ENCODE measurements around the gene KIF18B.
A peak's percentile ranks its signal among the peaks of the same experiment; 100 is the strongest.

Gene KIF18B

DNA sequence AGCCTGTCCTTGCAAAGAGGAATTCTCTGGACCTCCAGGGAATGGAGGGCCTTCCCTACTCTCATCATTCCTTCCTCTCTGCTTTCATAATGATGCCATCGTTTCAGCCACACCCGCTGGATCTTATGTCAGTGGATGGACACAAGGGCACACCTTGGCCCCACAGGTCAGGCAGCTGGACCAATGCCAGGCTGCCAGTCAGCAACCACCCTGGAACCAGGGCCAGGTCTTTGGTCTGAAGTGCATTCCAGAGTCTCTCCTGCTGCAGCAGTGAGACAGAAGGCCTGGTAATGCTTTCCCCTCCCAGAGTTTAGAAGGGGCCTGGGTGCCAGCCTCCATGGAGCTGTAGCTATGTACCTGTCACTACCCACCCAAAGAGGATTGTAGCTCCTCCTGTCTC is 13.1 kb upstream of the KIF18B start:
- peak overlapping the region; percentile 30 for H3K27ac ChIP-seq (ENCODE audit: poor library complexity, severe bottlenecking)
- DNase-seq (ENCODE audit: low spot score) (peak; percentile 71), ATAC-seq (ENCODE audit: low read depth) (peak; percentile 73)
- no peaks in the 10 kb centered on the region for H3K9me3 ChIP-seq (ENCODE audit: severe bottlenecking)
- H3K36me3 ChIP-seq (ENCODE audit: low read depth): no peaks in the 10 kb centered on the region
- H3K27me3 ChIP-seq (ENCODE audit: insufficient read depth, poor library complexity, severe bottlenecking): no peaks in the 10 kb centered on the region
- H3K4me1 ChIP-seq (ENCODE audit: insufficient read depth, poor library complexity, severe bottlenecking): peaks cover 8% of the 10 kb centered on the region
- TF ChIP-seq, protein P1, sequence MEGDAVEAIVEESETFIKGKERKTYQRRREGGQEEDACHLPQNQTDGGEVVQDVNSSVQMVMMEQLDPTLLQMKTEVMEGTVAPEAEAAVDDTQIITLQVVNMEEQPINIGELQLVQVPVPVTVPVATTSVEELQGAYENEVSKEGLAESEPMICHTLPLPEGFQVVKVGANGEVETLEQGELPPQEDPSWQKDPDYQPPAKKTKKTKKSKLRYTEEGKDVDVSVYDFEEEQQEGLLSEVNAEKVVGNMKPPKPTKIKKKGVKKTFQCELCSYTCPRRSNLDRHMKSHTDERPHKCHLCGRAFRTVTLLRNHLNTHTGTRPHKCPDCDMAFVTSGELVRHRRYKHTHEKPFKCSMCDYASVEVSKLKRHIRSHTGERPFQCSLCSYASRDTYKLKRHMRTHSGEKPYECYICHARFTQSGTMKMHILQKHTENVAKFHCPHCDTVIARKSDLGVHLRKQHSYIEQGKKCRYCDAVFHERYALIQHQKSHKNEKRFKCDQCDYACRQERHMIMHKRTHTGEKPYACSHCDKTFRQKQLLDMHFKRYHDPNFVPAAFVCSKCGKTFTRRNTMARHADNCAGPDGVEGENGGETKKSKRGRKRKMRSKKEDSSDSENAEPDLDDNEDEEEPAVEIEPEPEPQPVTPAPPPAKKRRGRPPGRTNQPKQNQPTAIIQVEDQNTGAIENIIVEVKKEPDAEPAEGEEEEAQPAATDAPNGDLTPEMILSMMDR (IDR thresholded peaks at IDR 0.05; ENCODE audit: poor library complexity, severe bottlenecking): no peak
- no peak overlapping the region for H3K4me3 ChIP-seq (ENCODE audit: severe bottlenecking)

DNA sequence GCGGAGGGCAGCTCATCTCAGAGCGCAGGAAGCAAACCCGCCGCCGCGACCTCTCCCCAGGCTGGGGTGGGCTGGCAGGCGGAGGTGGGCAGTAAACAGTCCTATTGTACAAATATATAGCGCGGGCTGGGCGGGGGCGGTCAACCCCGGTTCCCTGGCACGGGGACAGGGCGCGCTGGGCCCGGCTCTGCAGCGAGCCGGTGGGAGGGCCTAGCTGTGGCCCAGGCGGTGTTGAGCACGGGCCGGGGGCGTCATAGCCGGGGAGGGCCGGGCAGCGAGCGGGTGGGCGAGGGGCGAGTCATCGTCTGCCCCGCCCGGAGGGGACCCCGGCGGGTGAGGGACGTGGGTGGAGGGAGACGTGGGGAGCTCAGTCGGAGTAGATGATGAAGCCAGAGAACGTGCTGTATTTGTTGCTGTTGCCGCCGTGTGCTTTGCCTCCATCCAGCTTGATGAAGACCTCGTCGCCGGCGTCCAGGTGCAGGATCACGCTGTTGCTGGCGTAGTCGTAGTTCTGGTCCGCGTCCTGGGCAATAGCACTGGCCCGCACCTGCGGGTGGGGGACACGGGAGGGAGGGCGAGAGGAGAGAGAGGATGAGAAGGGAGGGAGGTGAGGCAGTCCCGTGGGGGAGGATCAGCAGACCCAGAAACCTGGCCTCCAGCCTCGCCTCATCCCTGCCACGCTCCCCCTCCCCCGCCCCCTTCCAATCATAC is 12.4 kb upstream of the KIF18B start:
- no peaks in the 10 kb centered on the region for H3K9me3 ChIP-seq (ENCODE audit: severe bottlenecking)
- H3K4me1 ChIP-seq (ENCODE audit: insufficient read depth, poor library complexity, severe bottlenecking): peaks cover 8% of the 10 kb centered on the region
- peak; percentile 49 for DNase-seq (ENCODE audit: low spot score)
- ATAC-seq (ENCODE audit: low read depth): no peak; the same call in 2 of the 3 replicates
- TF ChIP-seq, protein P1 (IDR thresholded peaks at IDR 0.05; ENCODE audit: poor library complexity, severe bottlenecking): no peak
- H3K27ac ChIP-seq (ENCODE audit: poor library complexity, severe bottlenecking): peak overlapping the region; percentile 30
- H3K27me3 ChIP-seq (ENCODE audit: insufficient read depth, poor library complexity, severe bottlenecking): no peaks in the 10 kb centered on the region
- H3K36me3 ChIP-seq (ENCODE audit: low read depth): no peaks in the 10 kb centered on the region
- H3K4me3 ChIP-seq (ENCODE audit: severe bottlenecking): no peak overlapping the region

DNA sequence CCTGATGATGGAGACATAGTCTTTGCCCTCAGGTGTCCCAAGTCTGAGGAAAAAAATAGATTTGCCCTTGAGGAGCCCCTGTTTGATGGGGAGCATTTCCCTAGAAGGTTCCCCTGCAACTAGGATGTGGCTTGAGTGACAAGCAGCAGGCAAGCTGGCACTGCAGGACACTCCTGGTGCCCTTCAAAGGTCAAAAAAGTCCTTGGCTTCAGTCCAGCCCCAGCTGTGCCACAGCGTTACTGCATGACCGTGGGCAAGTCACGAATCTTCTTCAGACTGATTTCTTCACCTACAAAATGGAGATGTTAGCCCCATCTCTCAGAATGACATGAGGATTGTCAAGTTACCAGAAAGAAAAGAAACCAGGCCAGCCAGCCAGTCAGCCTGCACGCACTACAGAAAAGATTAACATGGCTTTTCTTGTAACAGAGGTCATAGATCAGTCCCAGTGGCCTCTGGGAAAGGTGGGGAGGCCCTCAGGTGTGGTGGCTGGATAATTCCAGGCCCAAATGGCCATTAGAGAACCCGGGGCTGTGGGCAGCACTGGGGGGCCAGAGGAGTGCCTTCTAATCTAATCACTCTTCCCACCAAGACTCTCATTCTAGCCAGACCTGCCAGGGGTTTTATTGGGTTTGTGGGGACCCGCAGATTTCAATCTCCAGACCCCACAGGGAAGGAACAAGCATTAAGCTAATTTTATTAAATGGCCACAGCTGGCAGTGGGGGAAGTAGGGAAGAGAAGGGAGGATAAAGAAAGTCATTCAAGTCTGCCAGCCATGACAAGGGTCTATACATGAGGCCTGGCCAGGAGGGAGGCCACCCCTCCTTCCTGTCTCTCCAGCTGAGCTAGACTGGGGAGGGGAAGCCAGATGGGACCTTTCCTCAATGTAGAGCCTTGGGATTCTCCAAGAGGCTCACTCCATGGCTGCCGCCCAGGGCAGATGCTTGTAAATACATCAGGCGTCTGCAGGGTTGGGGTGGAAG is 9.7 kb upstream of the KIF18B start:
- Histone ChIP-seq H3K27me3 (ENCODE audit: insufficient read depth, poor library complexity, severe bottlenecking) (no peaks in the 10 kb centered on the region), H3K4me1 (ENCODE audit: insufficient read depth, poor library complexity, severe bottlenecking) (peaks cover 8% of the 10 kb centered on the region), H3K9me3 (ENCODE audit: severe bottlenecking) (no peaks in the 10 kb centered on the region), H3K27ac (ENCODE audit: poor library complexity, severe bottlenecking) (no peak overlapping the region), H3K4me3 (ENCODE audit: severe bottlenecking) (no peak overlapping the region), H3K36me3 (ENCODE audit: low read depth) (no peaks in the 10 kb centered on the region)
- ATAC-seq (ENCODE audit: low read depth): no peak
- peak; percentile 38 for DNase-seq (ENCODE audit: low spot score)
- TF ChIP-seq, protein P1 (IDR thresholded peaks at IDR 0.05; ENCODE audit: poor library complexity, severe bottlenecking): no peak

DNA sequence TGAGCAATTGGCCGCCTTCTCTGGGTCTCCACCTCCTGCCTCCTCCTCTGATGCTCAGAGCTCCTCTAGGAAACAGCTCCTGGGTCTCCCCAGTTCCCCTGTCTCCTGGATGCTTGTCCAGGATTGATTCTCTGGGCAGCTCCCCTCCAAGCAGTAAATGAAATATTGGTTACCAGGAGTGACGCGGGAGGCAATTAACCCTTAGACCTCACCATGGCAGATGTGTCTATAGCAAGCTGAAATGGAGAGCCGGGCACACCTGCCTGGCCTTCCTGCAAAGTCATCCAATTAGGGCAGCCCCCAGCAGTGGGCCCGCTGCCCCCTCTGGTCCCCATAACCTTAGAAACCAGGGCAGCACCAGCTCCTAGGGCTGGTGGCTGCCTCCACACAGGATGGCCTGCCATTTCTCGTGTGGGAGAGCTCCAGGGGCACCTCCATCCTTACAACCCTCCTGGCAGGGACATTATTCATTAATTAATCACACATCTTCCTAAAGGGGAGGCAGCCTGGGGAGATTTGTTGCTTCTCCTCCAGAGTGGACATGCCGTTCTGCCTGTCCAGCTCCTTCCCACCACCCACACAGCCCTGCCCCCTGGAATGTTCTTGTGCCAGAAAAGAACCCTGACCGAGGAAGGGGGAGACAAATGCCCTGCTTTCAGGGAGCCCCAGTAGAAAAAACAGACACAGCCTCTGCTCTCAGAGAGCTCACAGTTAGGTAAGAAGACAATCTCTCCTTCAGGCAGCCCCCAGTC is 8.3 kb upstream of the KIF18B start:
- no peak overlapping the region for H3K4me3 ChIP-seq (ENCODE audit: severe bottlenecking)

More for the DNA sequence above, 8.3 kb upstream of the KIF18B start:
- DNase-seq (ENCODE audit: low spot score) (peak; percentile 37), ATAC-seq (ENCODE audit: low read depth) (no peak)
- Histone ChIP-seq H3K4me1 (ENCODE audit: insufficient read depth, poor library complexity, severe bottlenecking) (peaks cover 5% of the 10 kb centered on the region), H3K36me3 (ENCODE audit: low read depth) (no peaks in the 10 kb centered on the region), H3K27me3 (ENCODE audit: insufficient read depth, poor library complexity, severe bottlenecking) (no peaks in the 10 kb centered on the region), H3K9me3 (ENCODE audit: severe bottlenecking) (no peaks in the 10 kb centered on the region), H3K27ac (ENCODE audit: poor library complexity, severe bottlenecking) (no peak overlapping the region)
- TF ChIP-seq, protein P1 (IDR thresholded peaks at IDR 0.05; ENCODE audit: poor library complexity, severe bottlenecking): no peak

Data from RWPE2 (cell line).